SW 1271 (cell line): ENCODE data around the gene BRI3.

Experiments used
- DNase-seq, 2 experiments: peaks; one replicate each; lab custom pipeline; 2025; lab: John Stamatoyannopoulos, UW

Gene BRI3

GRCh38 chr7:98252425-98253054 lies 28.9 kb upstream of the BRI3 start:
- DNase-seq: no peak

- no peak for DNase-seq
Measured at GRCh38 chr7:98254516-98254915, 27.0 kb upstream of the BRI3 start.

DNA sequence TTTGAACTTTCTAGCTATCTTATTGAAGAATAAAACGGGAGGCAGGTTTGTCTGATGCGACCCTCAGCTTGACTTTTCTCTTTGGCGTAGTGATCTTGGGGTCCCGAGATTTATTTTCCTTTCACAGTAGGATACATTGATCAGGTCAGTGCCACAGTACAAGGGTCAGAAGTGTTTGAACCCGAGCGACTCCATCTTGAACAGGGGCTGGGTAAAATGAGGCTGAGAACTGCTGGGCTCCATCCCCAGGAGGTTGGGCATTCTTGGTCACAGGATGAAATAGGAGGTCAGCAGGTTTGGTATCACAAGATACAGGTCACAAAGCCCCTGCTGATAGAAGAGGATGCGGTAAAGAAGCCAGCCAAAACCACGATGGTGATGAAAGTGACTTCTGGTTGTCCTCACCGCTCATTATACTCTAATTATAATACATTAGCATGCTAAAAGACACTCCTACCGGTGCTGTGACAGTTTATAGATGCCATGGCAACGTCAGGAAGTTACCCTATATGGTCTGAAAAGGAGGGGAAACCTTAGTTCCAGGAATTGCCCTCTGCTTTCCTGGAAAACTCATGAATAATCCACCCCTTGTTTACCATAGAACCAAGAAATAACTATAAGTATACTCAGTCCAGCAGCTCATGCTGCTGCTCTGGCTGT lies 26.4 kb upstream of the BRI3 start:
- no peak for DNase-seq

- no peak for DNase-seq
Measured at GRCh38 chr7:98256431-98256830, 25.1 kb upstream of the BRI3 start.

DNA sequence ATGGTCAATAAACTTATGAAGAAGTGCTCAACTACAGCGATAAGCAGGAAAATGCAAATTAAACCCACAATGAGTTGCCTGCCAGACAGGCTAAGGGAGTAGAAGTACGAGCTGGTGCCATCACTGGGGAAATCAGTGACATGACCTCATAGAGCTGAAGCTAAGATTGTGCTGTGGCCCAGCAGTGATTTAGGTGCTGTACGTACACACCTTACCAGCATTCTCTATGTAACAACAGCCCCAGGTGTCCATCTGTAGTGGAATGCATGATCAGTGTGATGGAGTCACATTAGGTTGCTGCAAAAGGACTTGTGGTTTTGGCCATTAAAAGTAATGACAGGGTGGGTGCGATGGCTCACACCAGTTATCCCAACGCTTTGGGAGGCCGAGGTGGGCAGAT lies 23.8 kb upstream of the BRI3 start:
- no peak for DNase-seq

GRCh38 chr7:98265841-98266271 lies 15.6 kb upstream of the BRI3 start:
- DNase-seq: peak in 1 of 2 experiments; percentile 77

DNA sequence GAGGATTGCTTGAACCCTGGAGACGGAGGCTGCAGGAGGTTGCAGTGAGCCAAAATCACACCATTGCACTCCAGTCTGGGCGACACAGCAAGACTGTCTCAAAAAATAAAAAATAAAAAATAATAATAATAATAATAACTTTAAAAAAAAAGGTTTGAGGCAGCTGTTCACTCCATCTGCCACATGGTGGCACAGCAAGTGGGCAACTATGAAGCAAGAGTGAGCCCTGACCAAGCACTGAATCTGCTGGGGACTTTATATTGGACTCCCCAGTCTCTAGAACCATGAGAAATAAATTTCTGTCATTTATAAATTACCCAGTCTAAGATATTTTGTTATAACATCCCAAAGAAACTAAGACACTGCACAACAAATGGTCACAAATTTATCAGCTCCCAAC lies 14.6 kb upstream of the BRI3 start:
- DNase-seq: peak in 1 of 2 experiments; percentile 22

DNA sequence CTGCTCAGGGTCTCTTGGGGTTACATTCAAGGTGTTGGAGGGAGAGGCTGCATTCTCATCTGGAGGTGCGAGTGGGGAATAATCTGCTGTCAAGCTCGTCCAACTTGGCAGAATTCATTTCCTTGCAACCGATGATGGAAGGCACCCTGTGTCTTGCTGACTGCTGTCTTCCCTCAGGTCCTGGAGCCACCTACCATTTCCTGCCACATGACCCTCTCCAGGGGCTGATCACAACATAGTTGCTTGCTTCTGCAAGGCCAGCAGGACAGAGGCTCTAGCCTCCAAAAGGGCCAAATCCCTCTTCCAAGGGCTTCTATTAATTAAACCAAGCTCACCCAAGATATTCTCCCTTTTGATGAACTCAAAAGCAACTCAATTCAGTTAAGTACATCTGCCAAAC lies 14.2 kb upstream of the BRI3 start:
- no peak for DNase-seq

GRCh38 chr7:98276241-98276761 lies 5.2 kb upstream of the BRI3 start:
- DNase-seq: no peak

DNA sequence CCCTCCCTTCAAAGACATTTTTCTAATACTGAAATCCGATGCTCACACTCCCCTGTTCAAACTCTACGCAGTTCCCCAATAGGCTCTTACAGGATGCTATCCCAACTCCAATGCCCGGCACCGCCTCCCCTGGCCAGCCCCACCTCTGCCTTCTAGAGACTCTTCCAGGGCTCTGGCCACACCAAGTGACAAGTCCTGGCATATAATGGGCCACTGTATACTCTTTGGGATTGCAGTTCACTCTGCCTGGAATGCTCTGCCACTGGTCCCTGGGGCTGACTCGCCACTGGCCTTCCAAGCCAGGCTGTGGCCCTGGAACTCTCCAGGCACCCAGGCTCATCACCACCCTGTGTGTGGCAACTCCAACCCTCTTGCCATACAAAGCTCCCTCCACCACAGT lies 3.1 kb upstream of the BRI3 start:
- no peak for DNase-seq

DNA sequence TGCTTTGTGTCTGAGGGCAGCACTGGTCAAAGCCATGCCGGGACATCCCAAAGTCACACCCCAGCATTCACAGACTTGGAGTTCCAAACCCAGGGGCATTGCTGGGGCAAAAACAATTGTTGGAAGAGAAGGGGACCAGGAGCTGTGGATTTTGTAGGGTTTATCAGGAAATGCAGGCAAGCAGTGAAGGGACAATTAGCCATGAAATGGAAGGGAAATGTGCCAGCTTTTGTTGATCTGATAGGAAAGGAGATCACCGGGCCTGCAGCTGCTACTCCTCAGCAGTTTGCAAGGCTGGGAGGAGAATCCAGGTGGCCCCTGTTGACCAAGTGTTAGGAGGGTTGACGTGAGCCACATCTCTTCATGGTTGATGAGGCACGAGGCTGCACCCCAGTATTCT lies 2.5 kb upstream of the BRI3 start:
- no peak for DNase-seq

DNA sequence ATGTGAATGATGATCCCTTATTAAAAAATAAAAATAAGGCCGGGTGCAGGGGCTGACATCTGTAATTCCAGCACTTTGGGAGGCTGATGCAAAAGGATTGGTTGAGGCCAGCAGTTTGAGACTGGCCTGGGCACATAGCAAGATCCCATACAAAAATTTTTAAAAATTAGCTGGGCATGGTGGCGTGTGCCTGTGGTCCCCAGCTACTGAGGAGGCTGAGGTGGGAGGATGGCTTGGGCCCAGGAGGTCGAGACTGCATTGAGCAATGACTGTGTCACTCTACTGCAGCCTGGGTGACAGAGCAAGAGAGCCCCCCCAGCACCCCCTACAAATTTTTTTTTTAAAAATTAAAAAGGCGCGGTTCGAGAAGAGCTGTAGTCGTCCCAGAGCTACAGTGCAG lies 1.2 kb upstream of the BRI3 start:
- no peak for DNase-seq

DNA sequence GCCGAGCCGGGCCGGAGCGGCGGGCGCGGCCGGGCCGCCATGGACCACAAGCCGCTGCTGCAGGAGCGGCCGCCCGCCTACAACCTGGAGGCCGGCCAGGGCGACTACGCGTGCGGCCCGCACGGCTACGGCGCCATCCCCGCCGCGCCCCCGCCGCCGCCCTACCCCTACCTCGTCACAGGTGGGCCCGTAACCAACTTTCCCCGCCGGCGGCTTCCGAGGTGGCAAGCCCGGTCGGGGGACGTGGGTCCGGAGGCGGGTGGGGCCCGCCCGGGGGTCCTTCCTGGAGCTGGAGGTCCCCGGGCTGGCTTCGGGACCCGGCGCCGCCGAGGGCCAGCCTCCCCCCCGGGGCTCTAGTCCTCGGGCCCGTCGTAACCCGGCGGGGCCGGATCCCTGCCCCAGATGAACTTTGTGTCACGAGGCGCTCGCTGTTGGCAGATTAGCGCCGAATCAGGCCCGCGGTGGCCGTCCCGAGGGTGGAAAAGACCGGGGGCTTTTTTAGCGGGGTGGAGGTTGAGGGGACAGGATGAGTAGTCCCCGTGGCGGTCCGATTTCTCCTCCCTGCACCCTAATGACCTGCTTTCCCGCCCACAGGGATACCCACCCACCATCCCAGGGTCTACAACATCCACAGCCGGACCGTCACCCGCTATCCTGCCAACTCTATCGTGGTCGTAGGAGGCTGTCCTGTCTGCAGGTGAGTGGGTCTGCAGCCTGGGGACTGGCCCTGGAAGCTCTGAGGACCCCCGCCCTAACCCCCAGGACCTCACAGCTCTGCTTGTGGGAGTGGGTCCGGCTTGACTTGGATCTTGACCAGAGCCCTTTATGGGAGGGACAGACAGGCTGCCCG lies 496 bp downstream of the BRI3 start:
- DNase-seq: no peak

- no peak for DNase-seq
Measured at GRCh38 chr7:98282703-98283102, 1.2 kb downstream of the BRI3 start.

DNA sequence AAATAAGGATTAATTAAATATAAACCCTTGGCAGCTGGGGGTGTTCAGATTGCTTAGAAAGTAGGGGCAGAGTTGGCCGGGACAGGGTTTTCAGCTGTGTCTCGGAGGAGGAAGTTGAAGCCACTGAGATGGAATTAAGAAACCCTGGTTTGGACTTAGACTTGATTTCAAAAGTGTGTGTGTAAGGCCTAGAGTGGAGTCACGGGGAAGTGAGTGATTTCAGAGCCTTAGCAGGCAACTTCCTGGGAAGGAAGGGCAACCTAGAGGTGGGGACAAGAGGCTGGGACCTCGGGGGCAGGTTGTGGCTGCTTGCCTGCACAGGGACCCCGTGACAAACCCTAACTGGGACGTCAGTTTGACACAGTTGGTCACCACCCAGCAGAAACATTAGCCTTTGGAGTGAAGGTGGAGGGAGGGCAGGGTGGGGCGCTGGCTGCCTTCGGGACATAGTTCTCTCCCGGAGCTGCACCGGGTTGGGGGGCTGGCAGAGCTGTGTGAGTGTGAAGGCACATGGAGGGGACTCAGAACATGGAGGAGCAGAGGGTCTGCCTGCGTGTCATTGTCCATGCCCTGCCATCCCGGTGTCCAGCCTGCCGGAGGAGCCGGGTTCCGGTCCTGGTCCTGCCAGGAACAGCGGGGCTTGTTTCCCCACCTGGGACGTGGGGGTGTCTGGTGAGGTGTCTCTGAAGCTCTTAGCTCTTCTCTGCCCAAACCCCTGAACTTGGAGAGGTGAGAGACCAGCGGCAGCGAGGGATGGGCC lies 1.8 kb downstream of the BRI3 start:
- peak in 1 of 2 experiments; percentile 25 for DNase-seq

DNA sequence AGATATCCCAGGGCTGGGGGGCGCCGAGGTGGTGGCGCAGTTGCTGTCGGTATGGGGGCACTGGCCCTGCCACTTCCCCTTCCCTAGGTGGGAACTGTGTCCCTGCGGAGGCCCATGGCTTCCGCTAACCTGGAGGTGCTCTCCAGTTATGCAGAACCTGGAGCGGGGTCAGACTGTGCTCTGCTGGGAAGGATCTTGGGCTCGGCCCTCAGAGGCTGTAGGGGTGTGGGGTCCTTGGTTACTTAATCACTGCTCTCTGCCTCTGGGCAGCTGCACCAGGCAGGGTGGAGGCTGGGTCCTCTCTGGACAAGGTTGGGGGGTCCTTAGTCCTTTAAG lies 2.4 kb downstream of the BRI3 start:
- DNase-seq: no peak

GRCh38 chr7:98284335-98285036 lies 3.0 kb downstream of the BRI3 start:
- DNase-seq: peak; percentile 68 to 84

GRCh38 chr7:98285157-98286092 lies 3.9 kb downstream of the BRI3 start:
- no peak for DNase-seq

DNA sequence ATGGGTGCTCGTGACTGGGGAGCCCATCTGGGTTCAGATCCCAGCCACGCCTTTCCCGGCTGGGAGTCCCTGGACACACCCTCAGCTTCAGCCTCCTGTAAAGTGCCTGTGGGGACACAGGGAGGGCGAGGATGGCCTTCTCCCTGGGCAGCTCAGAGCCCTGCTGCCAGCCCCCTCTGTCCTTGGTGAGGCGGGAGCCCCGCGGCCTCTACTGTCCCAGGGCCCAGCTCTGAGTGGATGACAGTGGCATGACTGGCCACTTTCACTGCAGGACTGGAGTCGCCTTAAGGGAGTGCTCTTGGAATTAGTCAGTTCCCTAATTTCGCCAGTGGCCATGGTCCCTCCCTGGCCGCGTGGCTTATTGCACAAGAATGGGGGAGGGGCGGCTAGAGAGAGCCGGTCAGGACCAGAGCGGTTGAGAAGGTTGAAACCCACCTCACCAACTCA lies 4.6 kb downstream of the BRI3 start:
- peak; percentile 73 to 75 for DNase-seq
